Neuronal stem cell (in vitro differentiated cells): Measurements from ENCODE around the gene PLA2G4A.

Experiments
- DNase-seq: peaks from one replicate; pipeline ENCODE4 v3.0.0-alpha.2; 2013; ENCODE audit warnings: low spot score
- H2AFZ ChIP-seq: one replicate; pipeline ENCODE4 v1.6.1; 2013; ENCODE audit warnings: mild to moderate bottlenecking, low read length, inconsistent platforms
- H2AK5ac ChIP-seq: 2 replicates; pipeline ENCODE4 v1.6.1; 2013; ENCODE audit warnings: low read depth, mild to moderate bottlenecking, inconsistent platforms, low read length, moderate library complexity, mixed read lengths
- H2BK120ac ChIP-seq: 2 replicates; pipeline ENCODE4 v1.6.1; 2013; ENCODE audit warnings: low read depth, mild to moderate bottlenecking, inconsistent platforms, low read length, moderate library complexity, mixed read lengths
- H2BK12ac ChIP-seq: one replicate; pipeline ENCODE4 v1.6.1; 2013; ENCODE audit warnings: low read length, inconsistent platforms
- H2BK15ac ChIP-seq: 2 replicates; pipeline ENCODE4 v1.6.1; 2013; ENCODE audit warnings: mild to moderate bottlenecking, low read length, inconsistent platforms, mixed read lengths
- H2BK5ac ChIP-seq: one replicate; pipeline ENCODE4 v1.6.1; 2013; ENCODE audit warnings: inconsistent platforms, mild to moderate bottlenecking, low read length, moderate library complexity
- H3K14ac ChIP-seq: one replicate; pipeline ENCODE4 v1.6.1; 2013; ENCODE audit warnings: low read length, inconsistent platforms
- H3K18ac ChIP-seq: 2 replicates; pipeline ENCODE4 v1.6.1; 2013; ENCODE audit warnings: low read length, inconsistent platforms
- H3K23ac ChIP-seq: 2 replicates; pipeline ENCODE4 v1.6.1; 2013; ENCODE audit warnings: low read depth, mild to moderate bottlenecking, mixed read lengths, low read length, inconsistent platforms; ENCODE audit not compliant: poor library complexity
- H3K27ac ChIP-seq: replicated peaks from 3 replicates; pipeline ENCODE4 v1.5.1; 2013; ENCODE audit warnings: low read length, inconsistent platforms
- H3K27me3 ChIP-seq, 3 experiments: 2 replicates each; pipeline ENCODE4 v1.6.1; 2013; ENCODE audit warnings: low read length in 3 of 3, mild to moderate bottlenecking in 2 of 3, inconsistent platforms in 1 of 3, low read depth in 1 of 3, mixed read lengths in 1 of 3, moderate library complexity in 1 of 3; ENCODE audit not compliant: control insufficient read depth in 3 of 3, insufficient read depth in 3 of 3
- H3K36me3 ChIP-seq, 2 donors: replicated peaks in 1 of 2; 2 replicates each; pipeline ENCODE4 v1.6.1; 2013; ENCODE audit warnings: low read length in 2 of 2; ENCODE audit not compliant: control insufficient read depth in 2 of 2, insufficient read depth in 2 of 2
- H3K4ac ChIP-seq: 2 replicates; pipeline ENCODE4 v1.6.1; 2013; ENCODE audit warnings: inconsistent platforms, mild to moderate bottlenecking, low read length, moderate library complexity
- H3K4me1 ChIP-seq, 2 donors: 1 replicate in 1 of 2; 2 replicates in 1 of 2; pipeline ENCODE4 v1.6.1; 2013; ENCODE audit warnings: low read length in 2 of 2, low read depth in 1 of 2; ENCODE audit not compliant: control insufficient read depth in 2 of 2, insufficient read depth in 1 of 2
- H3K4me2 ChIP-seq: one replicate; pipeline ENCODE4 v1.6.1; 2013; ENCODE audit warnings: mild to moderate bottlenecking, low read length, inconsistent platforms; ENCODE audit not compliant: insufficient read depth, poor library complexity, severe bottlenecking
- H3K4me3 ChIP-seq, 2 donors: 2 replicates each; pipeline ENCODE4 v1.5.1; 2013; ENCODE audit warnings: low read length in 2 of 2, mild to moderate bottlenecking in 2 of 2, inconsistent platforms in 1 of 2, moderate library complexity in 1 of 2
- H3K79me1 ChIP-seq: one replicate; pipeline ENCODE4 v1.6.1; 2013; ENCODE audit warnings: low read depth, mild to moderate bottlenecking, inconsistent platforms, low read length, moderate library complexity
- H3K9ac ChIP-seq: one replicate; pipeline ENCODE4 v1.6.1; 2013; ENCODE audit warnings: mild to moderate bottlenecking, low read depth, low read length, inconsistent platforms; ENCODE audit not compliant: poor library complexity
- H3K9me3 ChIP-seq, 2 donors: replicated peaks in 1 of 2; 2 replicates each; pipeline versions ENCODE3 to v1.6.1; 2013; ENCODE audit warnings: low read length in 2 of 2, mild to moderate bottlenecking in 2 of 2, inconsistent platforms in 1 of 2, low read depth in 1 of 2, mixed read lengths in 1 of 2, moderate library complexity in 1 of 2; ENCODE audit not compliant: control insufficient read depth in 2 of 2, insufficient read depth in 1 of 2
- H4K8ac ChIP-seq: one replicate; pipeline ENCODE4 v1.6.1; 2013; ENCODE audit warnings: low read depth, mild to moderate bottlenecking, inconsistent platforms, low read length, moderate library complexity
- H4K91ac ChIP-seq: one replicate; pipeline ENCODE4 v1.6.1; 2013; ENCODE audit warnings: low read length, low read depth, mild to moderate bottlenecking, inconsistent platforms; ENCODE audit not compliant: poor library complexity
- WGBS, 2 donors: extraction: QIAGEN DNeasy Blood & Tissue Kit; methylation state at CpG; one replicate each; pipeline ENCODE4 v1.1.7; 2013; ENCODE audit warnings: missing lambda C conversion rate in 2 of 2, mixed read lengths in 1 of 2; ENCODE audit not compliant: insufficient read length in 2 of 2, insufficient replicate concordance in 1 of 2; ENCODE audit errors: extremely low coverage in 2 of 2; 5-methylcytosine and 5-hydroxymethylcytosine counted together

PLA2G4A gene

GRCh38 chr1:186999506-186999905, 170.8 kb downstream of the PLA2G4A start:
- H3K79me1 ChIP-seq, result no peaks in the 10 kb centered on the region
- no peaks in the 10 kb centered on the region for H3K27me3 ChIP-seq
- no peak for DNase-seq
- H4K91ac ChIP-seq, result no peak overlapping the region
- H3K9me3 ChIP-seq, result peaks cover 0 to 2% of the 10 kb centered on the region in 2 donors
- no peak overlapping the region for H2BK12ac ChIP-seq
- H3K14ac ChIP-seq, result no peak overlapping the region
- H3K9ac ChIP-seq, result no peak overlapping the region
- H3K4me3 ChIP-seq, result no peak overlapping the region
- no peak overlapping the region for H3K4me2 ChIP-seq
- no peak overlapping the region for H3K23ac ChIP-seq
- no peak overlapping the region for H2BK5ac ChIP-seq
- no peak overlapping the region for H3K18ac ChIP-seq
- no peak overlapping the region for H4K8ac ChIP-seq
- WGBS, 2 donors, result no CpG with 5 or more reads among the region's 6 CpGs
- no peak overlapping the region for H3K27ac ChIP-seq
- H2AK5ac ChIP-seq, result no peak overlapping the region
- H3K4ac ChIP-seq, result no peak overlapping the region
- H2AFZ ChIP-seq, result no peak overlapping the region
- H3K4me1 ChIP-seq, result peaks cover 0 to 3% of the 10 kb centered on the region in 2 donors
- H2BK15ac ChIP-seq, result no peak overlapping the region
- no peak overlapping the region for H2BK120ac ChIP-seq
- no peaks in the 10 kb centered on the region for H3K36me3 ChIP-seq

DNA sequence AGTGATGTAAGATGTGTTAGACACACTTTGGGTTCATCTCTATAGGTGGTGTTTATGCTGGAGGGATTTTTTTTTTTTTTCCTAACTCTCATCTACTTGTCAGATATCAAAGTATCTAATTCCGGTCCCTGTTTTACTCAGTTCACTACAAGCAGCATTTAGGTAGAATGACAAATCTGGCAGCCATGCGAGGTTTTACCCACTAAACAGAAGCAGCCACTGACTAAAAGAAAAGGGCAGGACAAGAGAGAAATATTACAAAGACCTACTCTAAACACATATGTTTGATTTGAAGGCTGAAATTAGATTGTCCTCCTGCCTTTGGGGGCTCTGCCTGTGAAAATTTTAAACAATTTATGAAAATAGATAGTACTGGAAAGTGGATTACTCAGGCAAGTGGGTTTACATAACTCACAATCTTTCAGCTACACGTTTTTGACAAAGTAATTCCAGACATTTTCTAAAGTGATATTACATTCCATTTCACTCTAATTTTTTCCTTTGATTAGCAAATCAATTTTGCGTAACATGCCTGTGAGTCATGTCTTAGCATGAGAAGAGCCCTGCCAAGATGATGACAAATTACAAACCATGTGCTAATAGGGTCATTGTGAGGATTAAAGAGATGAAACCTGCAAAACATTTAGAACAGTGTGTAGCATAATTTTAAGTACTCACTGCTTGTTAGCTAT, 172.6 kb downstream of the PLA2G4A start:
- Histone ChIP-seq H3K27me3 (no peaks in the 10 kb centered on the region), H3K79me1 (no peaks in the 10 kb centered on the region), H2AFZ (no peak overlapping the region), H4K8ac (no peak overlapping the region), H3K9ac (no peak overlapping the region), H2BK5ac (no peak overlapping the region), H2AK5ac (no peak overlapping the region), H3K9me3 (peaks cover 0 to 2% of the 10 kb centered on the region in 2 donors), H3K4me3 (no peak overlapping the region), H3K18ac (no peak overlapping the region), H3K14ac (no peak overlapping the region), H3K27ac (no peak overlapping the region), H2BK15ac (no peak overlapping the region), H3K4me2 (no peak overlapping the region), H3K23ac (no peak overlapping the region), H3K36me3 (no peaks in the 10 kb centered on the region), H3K4me1 (peaks cover 0 to 3% of the 10 kb centered on the region in 2 donors), H3K4ac (no peak overlapping the region), H2BK12ac (no peak overlapping the region), H4K91ac (no peak overlapping the region), H2BK120ac (no peak overlapping the region)
- DNase-seq, result no peak
- no CpG with 5 or more reads among the region's 4 CpGs for WGBS, 2 donors

GRCh38 chr1:187003353-187003752, 174.6 kb downstream of the PLA2G4A start:
- H3K79me1 ChIP-seq, result no peaks in the 10 kb centered on the region
- H3K36me3 ChIP-seq, result no peaks in the 10 kb centered on the region
- H3K27me3 ChIP-seq, result no peaks in the 10 kb centered on the region
- H3K9ac ChIP-seq, result no peak overlapping the region
- no peak overlapping the region for H2BK12ac ChIP-seq
- no peak overlapping the region for H3K23ac ChIP-seq
- H4K8ac ChIP-seq, result no peak overlapping the region
- H2BK120ac ChIP-seq, result no peak overlapping the region
- no peak for DNase-seq
- no peak overlapping the region for H2BK5ac ChIP-seq
- no peak overlapping the region for H3K27ac ChIP-seq
- H3K4me1 ChIP-seq, result peaks cover 0 to 3% of the 10 kb centered on the region in 2 donors
- no peak overlapping the region for H2AFZ ChIP-seq
- H2BK15ac ChIP-seq, result no peak overlapping the region
- no peak overlapping the region for H4K91ac ChIP-seq
- H3K4ac ChIP-seq, result no peak overlapping the region
- no peak overlapping the region for H3K18ac ChIP-seq
- no peak overlapping the region for H3K4me3 ChIP-seq
- H2AK5ac ChIP-seq, result no peak overlapping the region
- no peak overlapping the region for H3K4me2 ChIP-seq
- peaks cover 0 to 6% of the 10 kb centered on the region in 2 donors for H3K9me3 ChIP-seq
- H3K14ac ChIP-seq, result no peak overlapping the region
- no CpG with 5 or more reads among the region's 8 CpGs for WGBS, 2 donors

- Histone ChIP-seq H3K9me3 (peaks cover 0 to 6% of the 10 kb centered on the region in 2 donors), H2BK5ac (no peak overlapping the region), H3K4me2 (no peak overlapping the region), H2BK120ac (no peak overlapping the region), H4K8ac (no peak overlapping the region), H3K4me3 (no peak overlapping the region), H3K27me3 (no peaks in the 10 kb centered on the region), H4K91ac (no peak overlapping the region), H2AK5ac (no peak overlapping the region), H3K27ac (no peak overlapping the region), H3K79me1 (no peaks in the 10 kb centered on the region), H2BK15ac (no peak overlapping the region), H3K14ac (no peak overlapping the region), H3K4me1 (no peaks in the 10 kb centered on the region), H3K4ac (no peak overlapping the region), H3K23ac (no peak overlapping the region), H3K9ac (no peak overlapping the region), H3K18ac (no peak overlapping the region), H2AFZ (no peak overlapping the region), H3K36me3 (no peaks in the 10 kb centered on the region), H2BK12ac (no peak overlapping the region)
- no CpG with 5 or more reads among the region's 2 CpGs for WGBS, 2 donors
- no peak for DNase-seq
These were observed 178.1 kb downstream of the PLA2G4A start for GRCh38 chr1:187006896-187007295.
